ENCODE data around the gene DHRSX.

DNA sequence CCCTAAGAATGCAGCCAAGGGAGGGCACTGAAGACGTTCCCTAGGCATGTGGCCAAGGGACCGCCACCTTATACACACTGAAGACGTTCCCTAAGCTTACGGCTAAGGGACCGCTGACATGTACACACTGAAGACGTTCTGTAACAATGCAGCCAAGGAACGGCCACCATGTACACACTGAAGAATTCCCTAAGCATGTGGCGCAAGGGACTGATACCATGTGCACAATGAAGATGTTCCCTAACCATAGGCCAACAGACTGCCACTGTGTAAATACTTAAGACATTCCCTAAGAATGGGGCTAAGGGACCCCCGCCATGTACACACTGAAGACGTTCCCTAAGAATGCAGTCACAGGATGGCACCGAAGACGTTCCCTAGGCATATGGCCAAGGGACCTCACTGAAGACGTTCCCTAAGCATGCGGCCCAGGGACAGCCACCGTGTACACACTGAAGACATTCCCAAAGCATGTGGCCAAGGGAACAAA lies 36.1 kb downstream of the DHRSX start:
- TF ChIP-seq, protein P1, sequence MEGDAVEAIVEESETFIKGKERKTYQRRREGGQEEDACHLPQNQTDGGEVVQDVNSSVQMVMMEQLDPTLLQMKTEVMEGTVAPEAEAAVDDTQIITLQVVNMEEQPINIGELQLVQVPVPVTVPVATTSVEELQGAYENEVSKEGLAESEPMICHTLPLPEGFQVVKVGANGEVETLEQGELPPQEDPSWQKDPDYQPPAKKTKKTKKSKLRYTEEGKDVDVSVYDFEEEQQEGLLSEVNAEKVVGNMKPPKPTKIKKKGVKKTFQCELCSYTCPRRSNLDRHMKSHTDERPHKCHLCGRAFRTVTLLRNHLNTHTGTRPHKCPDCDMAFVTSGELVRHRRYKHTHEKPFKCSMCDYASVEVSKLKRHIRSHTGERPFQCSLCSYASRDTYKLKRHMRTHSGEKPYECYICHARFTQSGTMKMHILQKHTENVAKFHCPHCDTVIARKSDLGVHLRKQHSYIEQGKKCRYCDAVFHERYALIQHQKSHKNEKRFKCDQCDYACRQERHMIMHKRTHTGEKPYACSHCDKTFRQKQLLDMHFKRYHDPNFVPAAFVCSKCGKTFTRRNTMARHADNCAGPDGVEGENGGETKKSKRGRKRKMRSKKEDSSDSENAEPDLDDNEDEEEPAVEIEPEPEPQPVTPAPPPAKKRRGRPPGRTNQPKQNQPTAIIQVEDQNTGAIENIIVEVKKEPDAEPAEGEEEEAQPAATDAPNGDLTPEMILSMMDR (IDR thresholded peaks at IDR 0.05): no peak
- TF ChIP-seq EZH2 (IDR thresholded peaks at IDR 0.05): no peak
- TF ChIP-seq EZH2phosphoT487 (IDR thresholded peaks at IDR 0.05): no peak

Measured in neural progenitor cell (in vitro differentiated cells).